Spinal cord (tissue), 10 donors: ENCODE data around the gene TBATA. TPM values are rescaled to one million over a fixed set of nuclear protein-coding genes. Genes with fewer than 3 reads are reported as not detected.
A peak's percentile ranks its signal among the peaks of the same experiment; 100 is the strongest.

Source experiments
- DNase-seq, 6 donors: peaks; one replicate each; pipeline versions ENCODE4 v3.0.0 to v3.0.0-alpha.2; 2013 to 2015; ENCODE audit warnings: low spot score in 6 of 6, low read depth in 4 of 6
- H3K27ac ChIP-seq: one replicate; pipeline ENCODE4 v1.5.1; 2013; ENCODE audit warnings: low read depth, low read length, control low read depth
- H3K27me3 ChIP-seq: one replicate; pipeline ENCODE4 v1.6.1; 2013; ENCODE audit warnings: low read length; ENCODE audit not compliant: control insufficient read depth, insufficient read depth
- H3K36me3 ChIP-seq: one replicate; pipeline ENCODE4 v1.6.1; 2013; ENCODE audit warnings: low read length; ENCODE audit not compliant: control insufficient read depth, insufficient read depth
- H3K4me1 ChIP-seq: one replicate; pipeline ENCODE4 v1.6.1; 2013; ENCODE audit warnings: low read length; ENCODE audit not compliant: control insufficient read depth, insufficient read depth
- H3K4me3 ChIP-seq: one replicate; pipeline ENCODE4 v1.5.1; 2013; ENCODE audit warnings: low read depth, low read length, control low read depth
- H3K9me3 ChIP-seq: one replicate; pipeline ENCODE4 v1.6.1; 2013; ENCODE audit warnings: low read length; ENCODE audit not compliant: control insufficient read depth, insufficient read depth
- WGBS: methylation state at CpG from one replicate; pipeline ENCODE4 v1.1.5; 2013; ENCODE audit warnings: missing lambda C conversion rate; ENCODE audit not compliant: insufficient coverage; 5-methylcytosine and 5-hydroxymethylcytosine counted together
- polyA plus RNA-seq, 2 donors: library from polyadenylated mRNA; unstranded; fragments of 120-200 nt; gene quantifications; one replicate each; pipeline ENCODE4 v1.2.1, GENCODE V29; 2013; ENCODE audit not compliant: insufficient read length in 2 of 2
- total RNA-seq, 2 donors: library from RNA; depleted of rRNA in 1 of 2; stranded (reverse); fragments of 120-200 nt in 1 of 2; fragments of >200 nt in 1 of 2; gene quantifications; one replicate each; pipeline versions ENCODE4 v1.2.3 to v1.2.4, GENCODE V29; 2013 to 2014
- donor health status: healthy.

TBATA gene
- total and polyA plus RNA-seq, 4 donors: not detected

- Histone ChIP-seq H3K9me3 (no peaks in the 10 kb centered on the region), H3K27me3 (no peaks in the 10 kb centered on the region), H3K27ac (no peak overlapping the region), H3K36me3 (no peaks in the 10 kb centered on the region), H3K4me3 (no peak overlapping the region), H3K4me1 (peaks cover 18% of the 10 kb centered on the region)
- no CpG with 5 or more reads among the region's 3 CpGs for WGBS
- DNase-seq: peak in 1 of 6 donors; percentile 59
Observed at GRCh38 chr10:70738006-70738760, 47.0 kb downstream of the TBATA start.

- peaks cover 15% of the 10 kb centered on the region for H3K4me1 ChIP-seq
- H3K36me3 ChIP-seq: no peaks in the 10 kb centered on the region
- H3K27me3 ChIP-seq: no peaks in the 10 kb centered on the region
- DNase-seq: no peak
- H3K27ac ChIP-seq: no peak overlapping the region
- 93% methylated on average over 6 of the region's 6 CpGs for WGBS
- H3K9me3 ChIP-seq: no peaks in the 10 kb centered on the region
- H3K4me3 ChIP-seq: no peak overlapping the region
Observed at GRCh38 chr10:70737250-70737649, 47.9 kb downstream of the TBATA start.

GRCh38 chr10:70736525-70736924, 48.7 kb downstream of the TBATA start:
- Histone ChIP-seq H3K4me3 (no peak overlapping the region), H3K27ac (no peak overlapping the region), H3K4me1 (peaks cover 11% of the 10 kb centered on the region), H3K9me3 (no peaks in the 10 kb centered on the region), H3K36me3 (no peaks in the 10 kb centered on the region), H3K27me3 (no peaks in the 10 kb centered on the region)
- DNase-seq: no peak
- WGBS: 92% methylated on average over 2 of the region's 3 CpGs

- 78% methylated on average over 3 of the region's 3 CpGs for WGBS
- no peaks in the 10 kb centered on the region for H3K36me3 ChIP-seq
- H3K27ac ChIP-seq: no peak overlapping the region
- no peak overlapping the region for H3K4me3 ChIP-seq
- peaks cover 12% of the 10 kb centered on the region for H3K4me1 ChIP-seq
- DNase-seq: no peak
- H3K9me3 ChIP-seq: no peaks in the 10 kb centered on the region
- H3K27me3 ChIP-seq: no peaks in the 10 kb centered on the region
Observed at GRCh38 chr10:70735161-70735560, 50.0 kb downstream of the TBATA start.

GRCh38 chr10:70733051-70733450, 52.1 kb downstream of the TBATA start:
- Histone ChIP-seq H3K27ac (no peak overlapping the region), H3K9me3 (no peaks in the 10 kb centered on the region), H3K4me3 (no peak overlapping the region), H3K36me3 (no peaks in the 10 kb centered on the region), H3K27me3 (no peaks in the 10 kb centered on the region), H3K4me1 (peaks cover 13% of the 10 kb centered on the region)
- no peak for DNase-seq
- WGBS: 100% methylated on average over 1 of the region's 1 CpG

- DNase-seq: peak in 1 of 6 donors; percentile 29
- H3K36me3 ChIP-seq: no peaks in the 10 kb centered on the region
- WGBS: 93% methylated on average over 3 of the region's 4 CpGs
- H3K4me3 ChIP-seq: no peak overlapping the region
- no peak overlapping the region for H3K27ac ChIP-seq
- H3K4me1 ChIP-seq: peaks cover 13% of the 10 kb centered on the region
- H3K9me3 ChIP-seq: no peaks in the 10 kb centered on the region
- no peaks in the 10 kb centered on the region for H3K27me3 ChIP-seq
Observed at GRCh38 chr10:70732569-70732968, 52.6 kb downstream of the TBATA start.

GRCh38 chr10:70730955-70731354, 54.2 kb downstream of the TBATA start:
- no peak overlapping the region for H3K27ac ChIP-seq
- H3K9me3 ChIP-seq: no peaks in the 10 kb centered on the region
- WGBS: 86% methylated on average over 2 of the region's 2 CpGs
- no peak for DNase-seq
- no peaks in the 10 kb centered on the region for H3K27me3 ChIP-seq
- no peaks in the 10 kb centered on the region for H3K36me3 ChIP-seq
- H3K4me1 ChIP-seq: peaks cover 15% of the 10 kb centered on the region
- H3K4me3 ChIP-seq: no peak overlapping the region

- Histone ChIP-seq H3K27ac (no peak overlapping the region), H3K4me3 (no peak overlapping the region), H3K9me3 (no peaks in the 10 kb centered on the region), H3K36me3 (no peaks in the 10 kb centered on the region), H3K4me1 (peaks cover 18% of the 10 kb centered on the region), H3K27me3 (no peaks in the 10 kb centered on the region)
- WGBS: 51% methylated on average over 16 of the region's 16 CpGs
- DNase-seq: peak in 5 of 6 donors; percentile 13 to 85 (median 28)
Observed at GRCh38 chr10:70729763-70730357, 55.3 kb downstream of the TBATA start.

GRCh38 chr10:70728328-70728727, 56.8 kb downstream of the TBATA start:
- 100% methylated on average over 1 of the region's 2 CpGs for WGBS
- DNase-seq: no peak
- H3K4me1 ChIP-seq: peaks cover 18% of the 10 kb centered on the region

More at GRCh38 chr10:70728328-70728727, 56.8 kb downstream of the TBATA start:
- Histone ChIP-seq H3K4me3 (no peak overlapping the region), H3K9me3 (no peaks in the 10 kb centered on the region), H3K36me3 (no peaks in the 10 kb centered on the region), H3K27ac (no peak overlapping the region), H3K27me3 (no peaks in the 10 kb centered on the region)
